HG03025 (cell line): ENCODE results near the gene MCC.

Experiments
- ATAC-seq: cut with Tn5 transposase; IDR thresholded peaks from one replicate; pipeline ENCODE4 v1.9.1; 2021; ENCODE audit warnings: mild to moderate bottlenecking, moderate library complexity; ENCODE audit not compliant: unreplicated experiment, low FRiP score

Gene MCC

GRCh38 chr5:113487781-113488644, at the start of gene MCC:
Gene MCC, minus strand, starts transcription at chr5:113488453.
- ATAC-seq, result peak; percentile 37

DNA sequence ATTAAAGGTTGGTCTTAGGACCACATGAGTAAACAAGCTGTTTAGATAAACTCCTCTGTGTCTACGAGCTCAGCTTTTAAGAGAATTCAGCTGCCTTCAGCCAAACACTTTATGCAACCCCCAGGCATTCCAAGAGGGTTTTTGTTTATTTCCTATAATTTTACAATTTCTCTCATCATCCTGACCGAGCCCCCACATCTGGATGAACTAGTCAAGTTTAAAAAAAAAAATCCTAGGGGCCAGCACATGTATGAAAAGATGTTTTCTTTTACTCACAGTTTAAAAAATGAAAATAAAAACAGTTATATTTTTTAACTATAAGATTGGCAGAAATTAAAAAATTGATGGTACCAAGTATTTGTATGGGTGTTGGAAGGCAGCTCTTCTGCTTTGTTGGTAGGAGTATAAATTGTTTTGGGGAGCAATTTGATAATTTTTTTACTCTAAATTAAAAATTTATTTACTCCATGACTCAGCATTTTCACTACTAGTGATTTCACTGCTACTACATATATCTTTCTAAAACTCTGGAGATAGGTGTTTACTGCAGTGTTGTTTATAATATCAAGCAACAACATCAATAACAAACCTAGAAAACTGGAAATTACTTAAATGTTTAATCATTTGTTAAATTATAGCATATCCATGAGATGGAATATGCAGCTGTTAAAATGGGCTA, 43.4 kb upstream of the MCC start:
- no peak for ATAC-seq

DNA sequence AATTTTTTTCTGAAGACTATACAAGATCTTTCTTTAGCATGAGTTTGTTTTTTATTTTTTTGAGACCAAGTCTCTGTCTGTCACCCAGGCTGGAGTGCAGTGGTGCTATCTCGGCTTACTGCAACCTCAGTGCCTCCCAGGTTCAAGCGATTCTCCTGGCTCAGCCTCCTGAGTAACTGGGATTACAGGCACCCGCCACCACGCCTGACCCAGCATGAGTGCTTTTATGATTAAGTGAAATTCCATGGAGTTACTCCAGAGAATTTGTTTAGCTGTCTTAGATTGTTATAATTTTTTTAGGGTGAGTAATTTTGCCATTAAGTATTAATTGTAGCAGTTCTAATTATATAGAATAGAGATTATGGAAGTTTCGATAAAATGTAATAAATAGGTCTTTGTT, 39.5 kb upstream of the MCC start:
- no peak for ATAC-seq

GRCh38 chr5:113526421-113526820, 38.2 kb upstream of the MCC start:
- no peak for ATAC-seq

GRCh38 chr5:113524927-113525326, 36.7 kb upstream of the MCC start:
- peak; percentile 51 for ATAC-seq

DNA sequence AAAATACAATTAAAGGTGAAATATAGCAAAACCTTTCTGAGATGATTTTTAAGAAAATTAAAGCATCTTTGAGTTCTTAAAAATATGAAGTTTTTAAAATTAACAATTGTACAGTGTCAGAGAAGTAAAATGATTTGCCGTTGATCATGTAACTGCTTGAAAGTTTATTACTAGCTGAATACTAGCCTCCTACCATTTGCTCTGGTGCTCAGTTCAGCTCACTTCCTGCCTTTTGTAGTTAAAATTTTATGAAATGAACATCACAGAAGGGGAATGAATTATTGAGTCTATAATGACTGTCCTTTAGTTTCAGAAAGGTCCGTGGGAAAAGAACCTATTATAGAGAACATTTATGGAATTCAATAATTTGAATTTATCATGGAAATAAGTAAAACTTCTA, 34.9 kb upstream of the MCC start:
- ATAC-seq, result no peak

DNA sequence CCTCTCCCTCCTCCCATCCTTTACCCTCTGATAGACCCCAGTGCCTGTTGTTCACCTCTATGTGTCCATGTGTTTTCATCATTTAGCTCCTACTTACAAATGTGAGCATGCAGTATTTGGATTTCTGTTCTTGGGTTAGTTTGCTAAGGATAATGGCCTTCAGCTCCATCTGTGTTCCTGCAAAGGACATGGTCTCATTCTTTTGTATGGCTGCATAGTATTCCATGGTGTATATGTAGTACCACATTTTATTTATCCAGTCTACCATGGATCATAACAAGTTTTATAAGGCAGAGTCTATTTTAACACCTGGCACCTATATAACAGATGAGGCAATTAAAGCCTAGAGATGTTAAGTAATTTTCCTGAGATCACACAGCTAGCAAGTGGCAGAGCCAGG, 32.6 kb upstream of the MCC start:
- no peak for ATAC-seq

DNA sequence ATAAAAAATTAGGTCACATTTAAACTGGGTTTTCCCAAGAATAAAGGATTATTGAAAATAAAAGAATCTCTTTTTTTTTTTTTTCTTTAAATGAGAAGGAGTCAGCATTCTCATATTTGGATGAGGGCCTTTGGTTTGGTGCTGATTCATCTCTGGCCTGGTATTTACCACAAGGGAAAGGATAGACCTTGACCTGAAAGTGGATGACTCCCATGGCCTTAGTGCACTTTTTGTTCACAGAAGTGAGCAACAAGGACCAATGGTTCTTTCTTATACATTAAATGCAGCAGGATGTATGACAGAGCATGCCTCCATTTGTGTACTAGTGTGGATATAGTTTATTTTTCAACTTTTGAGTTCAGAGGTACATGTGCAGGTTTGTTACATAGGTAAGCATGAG, 32.2 kb upstream of the MCC start:
- peak; percentile 48 for ATAC-seq

DNA sequence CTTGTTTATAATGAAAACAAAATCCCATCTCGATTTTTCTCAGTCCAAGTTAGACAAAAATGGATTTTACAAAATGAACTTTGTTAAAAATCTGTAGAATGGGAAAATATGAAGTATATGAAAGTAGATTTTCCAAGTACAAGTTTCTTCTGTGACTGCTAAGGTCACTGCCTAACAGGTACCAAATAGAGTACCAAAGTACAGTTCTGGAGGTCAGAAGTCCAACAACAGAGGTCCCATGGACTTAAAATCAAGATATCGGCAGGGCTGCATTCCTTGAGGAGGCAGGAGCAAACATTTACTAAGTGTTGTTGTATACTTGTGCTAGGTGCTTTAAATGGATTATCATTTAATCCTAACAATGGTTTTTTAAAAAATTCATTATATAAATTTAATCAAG, 31.2 kb upstream of the MCC start:
- no peak for ATAC-seq

- no peak for ATAC-seq
These were observed 30.6 kb upstream of the MCC start for GRCh38 chr5:113518884-113519283.

GRCh38 chr5:113514289-113514635, 26.0 kb upstream of the MCC start:
- ATAC-seq, result no peak

GRCh38 chr5:113513384-113514288, 25.4 kb upstream of the MCC start, which contains the start of gene YTHDC2:
Gene YTHDC2, plus strand, starts transcription at chr5:113513694. Its CDS starts 202 bp downstream, at chr5:113513896.
- ATAC-seq, result peak; percentile 99

- no peak for ATAC-seq
These were observed 24.1 kb upstream of the MCC start for GRCh38 chr5:113512341-113512740.

- ATAC-seq, result no peak
These were observed 22.7 kb upstream of the MCC start for GRCh38 chr5:113510836-113511451.

DNA sequence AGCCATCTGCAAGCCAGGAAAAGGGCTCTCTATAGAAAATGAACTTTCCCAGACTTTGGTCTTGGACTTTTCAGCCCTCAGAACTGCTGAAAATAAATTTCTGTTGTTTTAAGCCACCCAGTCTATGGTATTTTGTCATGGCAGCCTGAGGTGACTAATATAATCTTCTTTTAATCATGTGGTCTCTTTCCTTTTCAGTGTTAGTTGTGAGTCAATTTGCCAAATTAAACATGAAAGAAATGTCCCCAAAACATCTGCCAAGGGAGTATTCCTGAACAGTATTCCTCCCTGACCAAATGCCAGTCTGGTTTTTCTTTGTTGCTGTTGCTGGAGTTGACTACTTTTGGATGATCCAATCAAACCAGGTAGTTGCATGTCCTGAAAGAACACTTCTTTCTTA, 20.5 kb upstream of the MCC start:
- no peak for ATAC-seq

DNA sequence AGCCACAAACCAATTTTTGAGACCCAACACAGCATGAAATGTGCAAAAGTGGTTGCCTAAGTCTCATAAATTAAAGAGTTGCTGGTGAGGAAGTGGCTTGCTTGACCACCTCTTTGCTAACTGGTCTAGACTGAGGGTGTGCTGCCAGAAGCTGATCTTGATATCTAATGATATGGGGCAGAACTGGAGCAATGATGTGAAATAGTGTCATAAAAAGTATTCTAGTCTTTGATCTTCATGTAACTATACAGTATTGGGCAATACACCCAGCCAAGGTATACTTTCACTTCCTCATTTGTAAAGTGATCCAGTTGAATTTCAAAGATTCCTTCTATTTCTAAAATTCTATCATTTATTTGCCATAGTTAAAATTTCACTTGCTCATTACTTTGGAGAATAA, 19.3 kb upstream of the MCC start:
- no peak for ATAC-seq

DNA sequence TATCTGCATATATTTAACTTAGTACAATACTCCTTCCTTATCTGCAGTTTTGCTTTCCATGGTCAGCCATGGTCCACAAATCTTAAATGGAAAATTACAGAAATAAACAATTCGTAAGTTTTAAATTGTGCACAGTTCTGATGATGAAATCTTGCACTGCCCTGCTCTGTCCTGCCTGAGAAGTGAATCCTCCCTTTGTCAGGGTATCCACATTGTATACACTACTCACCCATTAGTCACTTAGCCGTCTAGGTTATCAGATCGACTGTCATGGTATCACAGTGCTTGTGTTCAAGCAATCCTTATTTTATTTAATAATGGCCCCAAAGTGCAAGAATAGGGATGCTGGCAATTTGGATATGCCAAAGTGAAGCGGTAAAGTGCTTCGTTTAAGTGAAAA, 16.9 kb upstream of the MCC start:
- ATAC-seq, result no peak

DNA sequence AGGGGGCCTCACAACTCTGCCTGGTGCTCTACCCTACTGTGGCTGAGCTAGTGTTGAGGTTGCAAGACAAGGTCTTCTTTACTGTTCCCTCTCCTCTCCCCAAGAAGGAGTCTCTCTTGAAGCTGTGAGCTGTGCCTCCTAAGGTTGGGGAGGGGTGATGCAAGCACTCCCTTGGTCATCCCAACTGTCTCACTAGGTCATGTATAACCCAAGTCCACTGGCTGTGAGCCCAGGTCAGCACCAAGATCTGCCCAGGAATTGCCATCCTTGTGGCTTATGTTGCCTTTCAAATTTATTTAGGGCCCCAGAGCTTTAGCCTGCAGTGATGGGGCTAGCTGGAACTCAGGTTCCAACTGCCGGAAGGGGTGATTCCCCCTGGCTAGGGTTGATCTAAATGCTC, 14.9 kb upstream of the MCC start:
- ATAC-seq, result no peak

- no peak for ATAC-seq
These were observed 13.8 kb upstream of the MCC start for GRCh38 chr5:113502073-113502472.

GRCh38 chr5:113495422-113495841, 7.2 kb upstream of the MCC start:
- ATAC-seq, result no peak

DNA sequence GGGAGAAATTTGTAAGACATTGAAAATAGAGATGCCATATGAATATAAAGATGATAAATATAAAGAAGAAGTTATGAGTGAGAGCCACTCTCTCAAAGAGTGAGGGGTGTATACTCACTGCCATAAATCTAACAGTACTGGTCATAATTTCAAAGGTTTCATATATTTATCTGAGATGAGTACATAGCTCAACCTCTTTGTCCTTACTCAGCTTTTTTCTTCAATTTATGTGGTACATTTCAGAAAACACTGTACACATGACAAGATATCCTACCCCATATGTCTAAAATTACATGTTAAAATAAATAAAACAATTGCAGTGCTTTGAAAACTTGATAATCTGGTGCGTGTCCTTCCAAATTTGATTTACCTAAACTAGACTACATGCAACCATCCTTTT, 5.2 kb upstream of the MCC start:
- ATAC-seq, result no peak
